ENCODE measurements around the gene SLC22A31.

GRCh38 chr16:89152831-89153700, 47.3 kb downstream of the SLC22A31 start:
- TF ChIP-seq POLR2A (IDR thresholded peaks at IDR 0.05) = no peak
- TF ChIP-seq CTCF (IDR thresholded peaks at IDR 0.05 in 8 of 11, conservative IDR thresholded peaks at IDR 0.05 in 3 of 11) = no peak

Measured in spleen (tissue), 7 donors.